ENCODE results near the gene OXSR1. TPM values are rescaled to one million over a fixed set of nuclear protein-coding genes. Genes with fewer than 3 reads are reported as not detected.

The OXSR1 gene
- total and polyA plus RNA-seq, 2 of the 13 experiments (the other 11 are each of a cell fraction or from before 2014, with no cell fraction given), result 27.4 to 32.6 TPM

DNA sequence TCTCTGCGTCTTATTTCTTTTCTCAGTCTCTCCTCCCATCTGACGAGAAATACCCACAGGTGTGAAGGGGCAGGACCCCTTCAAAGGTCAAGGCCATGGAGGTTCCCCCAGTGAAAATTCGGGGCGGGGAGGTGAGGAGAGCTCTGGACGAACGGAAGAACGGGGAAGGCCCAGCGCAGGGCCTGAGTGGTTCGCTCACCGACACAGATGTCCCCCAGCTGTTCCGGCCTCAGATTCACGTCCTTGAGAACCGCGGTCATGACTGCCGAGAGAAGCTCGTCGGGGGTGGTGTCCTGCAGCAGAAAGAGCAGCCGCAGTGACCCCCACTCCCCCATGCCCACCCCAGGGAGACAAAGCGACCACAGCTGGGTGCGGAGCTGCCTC, 29.0 kb upstream of the OXSR1 start (continued):
- TF ChIP-seq ZNF589 (CRISPR knock-in tag; conservative IDR thresholded peaks at IDR 0.05), result no peak
- TF ChIP-seq CBX2 (IDR thresholded peaks at IDR 0.05; ENCODE audit: low read depth, low read length), result no peak
- TF ChIP-seq CBX2 (CRISPR knock-in tag; IDR thresholded peaks at IDR 0.05; ENCODE audit: low read depth), result no peak
- no peak for TF ChIP-seq ZNF747 (CRISPR knock-in tag; IDR thresholded peaks at IDR 0.05; ENCODE audit: borderline replicate concordance)
- TF ChIP-seq ZNF891 (CRISPR knock-in tag; IDR thresholded peaks at IDR 0.05), result no peak
- peak; percentile 43 to 48; a peak in 1 of 4 replicates for TF ChIP-seq NR2F1 (CRISPR knock-in tag; IDR thresholded peaks at IDR 0.05)
- TF ChIP-seq, protein P1, sequence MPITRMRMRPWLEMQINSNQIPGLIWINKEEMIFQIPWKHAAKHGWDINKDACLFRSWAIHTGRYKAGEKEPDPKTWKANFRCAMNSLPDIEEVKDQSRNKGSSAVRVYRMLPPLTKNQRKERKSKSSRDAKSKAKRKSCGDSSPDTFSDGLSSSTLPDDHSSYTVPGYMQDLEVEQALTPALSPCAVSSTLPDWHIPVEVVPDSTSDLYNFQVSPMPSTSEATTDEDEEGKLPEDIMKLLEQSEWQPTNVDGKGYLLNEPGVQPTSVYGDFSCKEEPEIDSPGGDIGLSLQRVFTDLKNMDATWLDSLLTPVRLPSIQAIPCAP (CRISPR knock-in tag; IDR thresholded peaks at IDR 0.05; ENCODE audit: low read depth), result no peak
- 0 out of 2 replicates have a peak, but pooled peaks have one; percentile 19 for TF ChIP-seq TOPORS (CRISPR knock-in tag; IDR thresholded peaks at IDR 0.05)
- no peak for TF ChIP-seq ADNP (CRISPR knock-in tag; IDR thresholded peaks at IDR 0.05)
- TF ChIP-seq, protein P2, sequence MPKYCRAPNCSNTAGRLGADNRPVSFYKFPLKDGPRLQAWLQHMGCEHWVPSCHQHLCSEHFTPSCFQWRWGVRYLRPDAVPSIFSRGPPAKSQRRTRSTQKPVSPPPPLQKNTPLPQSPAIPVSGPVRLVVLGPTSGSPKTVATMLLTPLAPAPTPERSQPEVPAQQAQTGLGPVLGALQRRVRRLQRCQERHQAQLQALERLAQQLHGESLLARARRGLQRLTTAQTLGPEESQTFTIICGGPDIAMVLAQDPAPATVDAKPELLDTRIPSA (CRISPR knock-in tag; IDR thresholded peaks at IDR 0.05; ENCODE audit: borderline replicate concordance), result no peak
- no peak for TF ChIP-seq ZNF253 (CRISPR knock-in tag; IDR thresholded peaks at IDR 0.05; ENCODE audit: borderline replicate concordance)
- TF ChIP-seq ZBTB3 (CRISPR knock-in tag; IDR thresholded peaks at IDR 0.05; ENCODE audit: borderline replicate concordance, low read depth), result no peak
- no peak for TF ChIP-seq ZNF205 (CRISPR knock-in tag; IDR thresholded peaks at IDR 0.05)
- TF ChIP-seq SP1 (IDR thresholded peaks at IDR 0.05), result no peak
- TF ChIP-seq SP1 (CRISPR knock-in tag; IDR thresholded peaks at IDR 0.05), result no peak
- TF ChIP-seq IRF2 (CRISPR knock-in tag; IDR thresholded peaks at IDR 0.05), result 0 out of 2 replicates have a peak, but pooled peaks have one; percentile 3
- TF ChIP-seq, protein P3, sequence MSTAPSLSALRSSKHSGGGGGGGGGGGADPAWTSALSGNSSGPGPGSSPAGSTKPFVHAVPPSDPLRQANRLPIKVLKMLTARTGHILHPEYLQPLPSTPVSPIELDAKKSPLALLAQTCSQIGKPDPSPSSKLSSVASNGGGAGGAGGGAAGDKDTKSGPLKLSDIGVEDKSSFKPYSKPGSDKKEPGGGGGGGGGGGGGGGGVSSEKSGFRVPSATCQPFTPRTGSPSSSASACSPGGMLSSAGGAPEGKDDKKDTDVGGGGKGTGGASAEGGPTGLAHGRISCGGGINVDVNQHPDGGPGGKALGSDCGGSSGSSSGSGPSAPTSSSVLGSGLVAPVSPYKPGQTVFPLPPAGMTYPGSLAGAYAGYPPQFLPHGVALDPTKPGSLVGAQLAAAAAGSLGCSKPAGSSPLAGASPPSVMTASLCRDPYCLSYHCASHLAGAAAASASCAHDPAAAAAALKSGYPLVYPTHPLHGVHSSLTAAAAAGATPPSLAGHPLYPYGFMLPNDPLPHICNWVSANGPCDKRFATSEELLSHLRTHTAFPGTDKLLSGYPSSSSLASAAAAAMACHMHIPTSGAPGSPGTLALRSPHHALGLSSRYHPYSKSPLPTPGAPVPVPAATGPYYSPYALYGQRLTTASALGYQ (CRISPR knock-in tag; IDR thresholded peaks at IDR 0.05), result no peak
- TF ChIP-seq GPN1 (CRISPR knock-in tag; IDR thresholded peaks at IDR 0.05; ENCODE audit: borderline replicate concordance), result no peak
- TF ChIP-seq, protein P4, sequence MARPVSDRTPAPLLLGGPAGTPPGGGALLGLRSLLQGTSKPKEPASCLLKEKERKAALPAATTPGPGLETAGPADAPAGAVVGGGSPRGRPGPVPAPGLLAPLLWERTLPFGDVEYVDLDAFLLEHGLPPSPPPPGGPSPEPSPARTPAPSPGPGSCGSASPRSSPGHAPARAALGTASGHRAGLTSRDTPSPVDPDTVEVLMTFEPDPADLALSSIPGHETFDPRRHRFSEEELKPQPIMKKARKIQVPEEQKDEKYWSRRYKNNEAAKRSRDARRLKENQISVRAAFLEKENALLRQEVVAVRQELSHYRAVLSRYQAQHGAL (CRISPR knock-in tag; IDR thresholded peaks at IDR 0.05; ENCODE audit: not compliant biosample characterization), result no peak
- TF ChIP-seq ZFP36L1 (CRISPR knock-in tag; IDR thresholded peaks at IDR 0.05), result no peak
- no peak for TF ChIP-seq ZKSCAN8 (CRISPR knock-in tag; IDR thresholded peaks at IDR 0.05; ENCODE audit: borderline replicate concordance)
- TF ChIP-seq TBP (CRISPR knock-in tag; IDR thresholded peaks at IDR 0.05), result no peak
- TF ChIP-seq ZNF552 (CRISPR knock-in tag; IDR thresholded peaks at IDR 0.05; ENCODE audit: borderline replicate concordance), result no peak
- TF ChIP-seq, protein P5, sequence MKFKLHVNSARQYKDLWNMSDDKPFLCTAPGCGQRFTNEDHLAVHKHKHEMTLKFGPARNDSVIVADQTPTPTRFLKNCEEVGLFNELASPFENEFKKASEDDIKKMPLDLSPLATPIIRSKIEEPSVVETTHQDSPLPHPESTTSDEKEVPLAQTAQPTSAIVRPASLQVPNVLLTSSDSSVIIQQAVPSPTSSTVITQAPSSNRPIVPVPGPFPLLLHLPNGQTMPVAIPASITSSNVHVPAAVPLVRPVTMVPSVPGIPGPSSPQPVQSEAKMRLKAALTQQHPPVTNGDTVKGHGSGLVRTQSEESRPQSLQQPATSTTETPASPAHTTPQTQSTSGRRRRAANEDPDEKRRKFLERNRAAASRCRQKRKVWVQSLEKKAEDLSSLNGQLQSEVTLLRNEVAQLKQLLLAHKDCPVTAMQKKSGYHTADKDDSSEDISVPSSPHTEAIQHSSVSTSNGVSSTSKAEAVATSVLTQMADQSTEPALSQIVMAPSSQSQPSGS (CRISPR knock-in tag; IDR thresholded peaks at IDR 0.05), result no peak
- no peak for TF ChIP-seq MEF2D (CRISPR knock-in tag; IDR thresholded peaks at IDR 0.05)
- no peak for TF ChIP-seq MAFK (conservative IDR thresholded peaks at IDR 0.05 in 1 of 2, IDR thresholded peaks at IDR 0.05 in 1 of 2; ENCODE audit: low read length in 2 of 2)
- no peak for TF ChIP-seq ZNF570 (CRISPR knock-in tag; IDR thresholded peaks at IDR 0.05; ENCODE audit: borderline replicate concordance)
- no peak for TF ChIP-seq NFATC3 (CRISPR knock-in tag; IDR thresholded peaks at IDR 0.05)
